ENCODE data around the gene PADI4. TPM values are rescaled to one million over a fixed set of nuclear protein-coding genes. Genes with fewer than 3 reads are reported as not detected.

The PADI4 gene
- total and polyA plus RNA-seq, 4 donors: 0.32 to 6.1 (median 0.90) TPM

DNA sequence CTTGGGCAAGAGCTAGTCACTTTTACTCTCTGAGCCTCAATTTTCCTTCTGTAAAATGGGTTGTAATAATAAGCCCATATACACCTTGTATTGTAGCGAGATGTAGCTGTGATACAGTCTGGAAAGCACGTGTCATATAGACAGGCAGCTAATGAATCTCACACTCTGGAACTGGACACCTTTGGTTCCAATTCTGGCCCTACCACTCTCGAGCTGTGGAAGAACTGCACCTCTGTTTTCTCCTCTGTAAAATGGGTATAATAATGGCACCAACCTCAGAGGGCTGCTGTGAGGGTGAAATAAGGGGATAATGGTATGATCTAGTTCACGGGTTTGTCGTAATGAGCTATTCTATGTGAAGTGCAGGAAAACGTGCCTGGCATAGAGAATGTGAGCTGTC lies 668 bp upstream of the PADI4 start:
- DNase-seq (ENCODE audit: low spot score): no peak
- Histone ChIP-seq H3K9me3 (ENCODE audit: control insufficient read depth in 4 of 4, low read length in 3 of 4) (peaks cover 0 to 1% (median 0%) of the 10 kb centered on the region in 4 donors), H3K27me3 (ENCODE audit: control insufficient read depth in 4 of 4, insufficient read depth in 4 of 4, low read length in 3 of 4) (peaks cover 0 to 7% (median 2%) of the 10 kb centered on the region in 4 donors), H3K36me3 (ENCODE audit: control insufficient read depth in 4 of 4, insufficient read depth in 3 of 4, low read depth in 1 of 4, low read length in 3 of 4) (no peaks in the 10 kb centered on the region), H3K4me3 (ENCODE audit: low read depth in 1 of 3, low read length in 3 of 3) (no peak overlapping the region), H3K9ac (ENCODE audit: low read depth in 1 of 2, low read length in 2 of 2) (no peak overlapping the region), H3K4me1 (ENCODE audit: control insufficient read depth in 4 of 4, insufficient read depth in 4 of 4, low read length in 3 of 4) (no peaks in the 10 kb centered on the region), H3K27ac (ENCODE audit: low read depth in 1 of 2, low read length in 2 of 2) (no peak overlapping the region)
- WGBS: 79% methylated on average over 6 of the region's 6 CpGs
- TF ChIP-seq SP1 (IDR thresholded peaks at IDR 0.05): no peak
- TF ChIP-seq RAD21 (IDR thresholded peaks at IDR 0.05): no peak
- TF ChIP-seq, protein P1, sequence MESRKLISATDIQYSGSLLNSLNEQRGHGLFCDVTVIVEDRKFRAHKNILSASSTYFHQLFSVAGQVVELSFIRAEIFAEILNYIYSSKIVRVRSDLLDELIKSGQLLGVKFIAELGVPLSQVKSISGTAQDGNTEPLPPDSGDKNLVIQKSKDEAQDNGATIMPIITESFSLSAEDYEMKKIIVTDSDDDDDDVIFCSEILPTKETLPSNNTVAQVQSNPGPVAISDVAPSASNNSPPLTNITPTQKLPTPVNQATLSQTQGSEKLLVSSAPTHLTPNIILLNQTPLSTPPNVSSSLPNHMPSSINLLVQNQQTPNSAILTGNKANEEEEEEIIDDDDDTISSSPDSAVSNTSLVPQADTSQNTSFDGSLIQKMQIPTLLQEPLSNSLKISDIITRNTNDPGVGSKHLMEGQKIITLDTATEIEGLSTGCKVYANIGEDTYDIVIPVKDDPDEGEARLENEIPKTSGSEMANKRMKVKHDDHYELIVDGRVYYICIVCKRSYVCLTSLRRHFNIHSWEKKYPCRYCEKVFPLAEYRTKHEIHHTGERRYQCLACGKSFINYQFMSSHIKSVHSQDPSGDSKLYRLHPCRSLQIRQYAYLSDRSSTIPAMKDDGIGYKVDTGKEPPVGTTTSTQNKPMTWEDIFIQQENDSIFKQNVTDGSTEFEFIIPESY (IDR thresholded peaks at IDR 0.05): no peak
- TF ChIP-seq HNF4A (conservative IDR thresholded peaks at IDR 0.05): no peak
- TF ChIP-seq EGR1 (IDR thresholded peaks at IDR 0.05; ENCODE audit: low read depth in 2 of 2): no peak

GRCh38 chr1:17308593-17308992 lies 596 bp downstream of the PADI4 start:
- no peak for DNase-seq (ENCODE audit: low spot score)
- no peak overlapping the region for H3K4me3 ChIP-seq (ENCODE audit: low read depth in 1 of 3, low read length in 3 of 3)
- H3K9ac ChIP-seq (ENCODE audit: low read depth in 1 of 2, low read length in 2 of 2): no peak overlapping the region

DNA sequence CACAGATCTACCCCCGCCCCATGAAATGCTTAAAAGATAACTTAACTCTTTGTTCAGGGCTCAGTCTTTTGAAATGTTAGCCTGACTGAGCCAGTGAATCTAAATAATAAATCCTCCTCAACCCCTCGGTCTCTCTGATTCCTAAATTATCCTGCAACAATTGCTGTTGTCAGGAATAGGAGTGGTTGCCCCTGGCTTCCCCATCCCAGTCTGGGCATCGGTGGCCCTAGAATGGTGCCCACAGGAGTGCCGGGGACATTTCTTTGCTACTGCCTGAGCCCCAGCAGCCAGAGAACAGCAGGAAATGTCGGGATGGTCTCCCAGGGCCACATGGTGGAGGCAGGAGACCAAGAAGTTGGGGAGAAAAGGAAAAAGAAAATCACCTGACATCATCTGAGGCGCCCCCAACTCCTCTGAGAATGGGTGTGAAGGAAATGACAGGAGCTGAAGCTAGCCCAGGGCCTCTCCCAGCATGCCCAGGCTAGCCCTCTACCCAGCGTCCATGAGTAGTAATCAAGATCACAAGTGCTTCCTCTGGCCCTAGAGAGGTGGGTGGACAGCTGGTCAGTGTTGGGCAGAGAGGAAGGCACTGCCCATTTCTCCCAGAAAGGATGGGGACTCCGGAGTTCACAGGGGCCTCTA lies 1.6 kb downstream of the PADI4 start:
- Histone ChIP-seq H3K9me3 (ENCODE audit: control insufficient read depth in 4 of 4, low read length in 3 of 4) (no peaks in the 10 kb centered on the region), H3K4me1 (ENCODE audit: control insufficient read depth in 4 of 4, insufficient read depth in 4 of 4, low read length in 3 of 4) (no peaks in the 10 kb centered on the region), H3K9ac (ENCODE audit: low read depth in 1 of 2, low read length in 2 of 2) (no peak overlapping the region), H3K36me3 (ENCODE audit: control insufficient read depth in 4 of 4, insufficient read depth in 3 of 4, low read depth in 1 of 4, low read length in 3 of 4) (no peaks in the 10 kb centered on the region), H3K27me3 (ENCODE audit: control insufficient read depth in 4 of 4, insufficient read depth in 4 of 4, low read length in 3 of 4) (peaks cover 0 to 7% (median 2%) of the 10 kb centered on the region in 4 donors), H3K27ac (ENCODE audit: low read depth in 1 of 2, low read length in 2 of 2) (no peak overlapping the region), H3K4me3 (ENCODE audit: low read depth in 1 of 3, low read length in 3 of 3) (no peak overlapping the region)
- TF ChIP-seq, protein P2, sequence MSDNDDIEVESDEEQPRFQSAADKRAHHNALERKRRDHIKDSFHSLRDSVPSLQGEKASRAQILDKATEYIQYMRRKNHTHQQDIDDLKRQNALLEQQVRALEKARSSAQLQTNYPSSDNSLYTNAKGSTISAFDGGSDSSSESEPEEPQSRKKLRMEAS (IDR thresholded peaks at IDR 0.05): no peak
- TF ChIP-seq FOXA1 (IDR thresholded peaks at IDR 0.05): no peak
- TF ChIP-seq GABPA (IDR thresholded peaks at IDR 0.05 in 1 of 2, conservative IDR thresholded peaks at IDR 0.05 in 1 of 2): no peak
- no peak for TF ChIP-seq JUND (IDR thresholded peaks at IDR 0.05)
- TF ChIP-seq, protein P3, sequence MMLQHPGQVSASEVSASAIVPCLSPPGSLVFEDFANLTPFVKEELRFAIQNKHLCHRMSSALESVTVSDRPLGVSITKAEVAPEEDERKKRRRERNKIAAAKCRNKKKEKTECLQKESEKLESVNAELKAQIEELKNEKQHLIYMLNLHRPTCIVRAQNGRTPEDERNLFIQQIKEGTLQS (IDR thresholded peaks at IDR 0.05): no peak
- 52% methylated on average over 8 of the region's 8 CpGs for WGBS
- DNase-seq (ENCODE audit: low spot score): no peak

More at GRCh38 chr1:17308593-17308992, 596 bp downstream of the PADI4 start:
- WGBS: 54% methylated on average over 6 of the region's 6 CpGs
- peaks cover 0 to 7% (median 2%) of the 10 kb centered on the region in 4 donors for H3K27me3 ChIP-seq (ENCODE audit: control insufficient read depth in 4 of 4, insufficient read depth in 4 of 4, low read length in 3 of 4)
- H3K27ac ChIP-seq (ENCODE audit: low read depth in 1 of 2, low read length in 2 of 2): no peak overlapping the region
- no peaks in the 10 kb centered on the region for H3K9me3 ChIP-seq (ENCODE audit: control insufficient read depth in 4 of 4, low read length in 3 of 4)
- no peak for TF ChIP-seq NR2F2 (IDR thresholded peaks at IDR 0.05)
- TF ChIP-seq, protein P2 (IDR thresholded peaks at IDR 0.05): no peak
- TF ChIP-seq TAF1 (conservative IDR thresholded peaks at IDR 0.05): no peak
- H3K4me1 ChIP-seq (ENCODE audit: control insufficient read depth in 4 of 4, insufficient read depth in 4 of 4, low read length in 3 of 4): no peaks in the 10 kb centered on the region
- H3K36me3 ChIP-seq (ENCODE audit: control insufficient read depth in 4 of 4, insufficient read depth in 3 of 4, low read depth in 1 of 4, low read length in 3 of 4): no peaks in the 10 kb centered on the region
